HepG2 (cell line): Measurements from ENCODE around the gene WDR45B. TPM values are rescaled to one million over a fixed set of nuclear protein-coding genes. Genes with fewer than 3 reads are reported as not detected.

Experiments
- AKAP8 ChIP-seq: sonication (generic); formaldehyde crosslinking; IDR thresholded peaks from 2 replicates; pipeline ENCODE4 v1.5.1; 2020; ENCODE audit warnings: mild to moderate bottlenecking, missing genetic modification reagents
- GABPA ChIP-seq, 2 experiments: IDR thresholded peaks; 2 replicates each; pipeline ENCODE4 v1.6.1; 2011 to 2016; ENCODE audit warnings: low read depth in 2 of 2, low read length in 1 of 2, missing biosample characterization in 1 of 2, missing genetic modification characterization in 1 of 2
- HDAC2 ChIP-seq: sonication (generic); formaldehyde crosslinking; IDR thresholded peaks from 2 replicates; pipeline ENCODE4 v1.4.0; 2020; ENCODE audit warnings: missing genetic modification reagents
- HNF1B ChIP-seq: sonication (generic); formaldehyde crosslinking; IDR thresholded peaks from 2 replicates; pipeline ENCODE4 v1.5.1; 2020; ENCODE audit warnings: mild to moderate bottlenecking, moderate library complexity, missing genetic modification reagents
- KDM2A ChIP-seq: sonication (generic); formaldehyde crosslinking; IDR thresholded peaks from 2 replicates; pipeline ENCODE4 v1.4.0; 2020; ENCODE audit warnings: low read depth, missing genetic modification reagents, borderline replicate concordance
- MEF2D ChIP-seq: sonication (generic); formaldehyde crosslinking; IDR thresholded peaks from 2 replicates; pipeline ENCODE4 v1.5.1; 2020; ENCODE audit warnings: mild to moderate bottlenecking, missing genetic modification reagents
- NCOA2 ChIP-seq: sonication (generic); formaldehyde crosslinking; IDR thresholded peaks from 2 replicates; pipeline ENCODE4 v1.8.0; 2022; ENCODE audit warnings: inconsistent platforms
- RFX3 ChIP-seq: IDR thresholded peaks from 2 replicates; pipeline ENCODE4 v1.6.1; 2016; ENCODE audit warnings: missing biosample characterization, missing genetic modification reagents
- ZBTB33 ChIP-seq: sonication (generic); formaldehyde crosslinking; IDR thresholded peaks from 2 replicates; pipeline ENCODE4 v1.4.0; 2020; ENCODE audit warnings: missing genetic modification reagents
- ZFP82 ChIP-seq: sonication (generic); formaldehyde crosslinking; IDR thresholded peaks from 2 replicates; pipeline ENCODE4 v1.5.1; 2020; ENCODE audit warnings: mild to moderate bottlenecking, missing genetic modification reagents, borderline replicate concordance
- ZNF260 ChIP-seq: sonication (generic); formaldehyde crosslinking; IDR thresholded peaks from 2 replicates; pipeline ENCODE4 v1.4.0; 2020; ENCODE audit warnings: missing genetic modification reagents, low read depth, mild to moderate bottlenecking, borderline replicate concordance
- ZNF382 ChIP-seq: sonication (generic); formaldehyde crosslinking; IDR thresholded peaks from 2 replicates; pipeline ENCODE4 v1.5.0; 2020; ENCODE audit warnings: missing genetic modification reagents, mild to moderate bottlenecking, borderline replicate concordance
- ZNF703 ChIP-seq: sonication (generic); formaldehyde crosslinking; IDR thresholded peaks from 2 replicates; pipeline ENCODE4 v1.5.1; 2020; ENCODE audit warnings: missing genetic modification reagents, mild to moderate bottlenecking, moderate library complexity, borderline replicate concordance
- ZNF746 ChIP-seq: sonication (generic); formaldehyde crosslinking; IDR thresholded peaks from 2 replicates; pipeline ENCODE4 v1.8.0; 2022; ENCODE audit warnings: mild to moderate bottlenecking, missing genetic modification reagents
- ZNF816 ChIP-seq: sonication (generic); formaldehyde crosslinking; IDR thresholded peaks from 2 replicates; pipeline ENCODE4 v1.8.0; 2022; ENCODE audit warnings: missing genetic modification reagents, mild to moderate bottlenecking, borderline replicate concordance
- polyA plus RNA-seq, 8 experiments: library from polyadenylated mRNA; depleted of rRNA in 3 of 8; stranded (reverse) in 7 of 8; unstranded in 1 of 8; fragments of >200 nt; fragmentation: Illumina TruSeq in 4 of 8; extraction: Trizol in 4 of 8; gene quantifications; 2 replicates each; pipeline versions ENCODE4 v1.2.1 to v1.2.3, GENCODE V29; 2011 to 2016; ENCODE audit warnings: low read depth in 4 of 8, missing spikeins in 1 of 8, mixed read lengths in 1 of 8; ENCODE audit not compliant: insufficient read depth in 1 of 8
- total RNA-seq, 5 experiments: library from RNA; depleted of rRNA; stranded (reverse); fragments of >200 nt; fragmentation: Illumina TruSeq; extraction: Trizol; gene quantifications; 2 replicates each; pipeline ENCODE4 v1.2.3, GENCODE V29; 2016; ENCODE audit warnings: low read depth in 1 of 5

The WDR45B gene
- total and polyA plus RNA-seq, 2 of the 13 experiments (the other 11 are each of a cell fraction or from before 2014, with no cell fraction given): 86.2 to 155 TPM

- TF ChIP-seq ZBTB33 (CRISPR knock-in tag) (peak; percentile 54), HDAC2 (CRISPR knock-in tag) (no peak), ZNF260 (CRISPR knock-in tag) (no peak), MEF2D (0 out of 2 replicates have a peak, but pooled peaks have one; percentile 19), ZNF816 (CRISPR knock-in tag) (no peak), AKAP8 (CRISPR knock-in tag) (0 out of 2 replicates have a peak, but pooled peaks have one; percentile 54), ZNF382 (CRISPR knock-in tag) (no peak), NCOA2 (CRISPR knock-in tag) (no peak), ZFP82 (CRISPR knock-in tag) (no peak), GABPA (IDR thresholded peaks at IDR 0.05; ENCODE audit: low read depth, low read length) (no peak), GABPA (CRISPR knock-in tag; IDR thresholded peaks at IDR 0.05; ENCODE audit: low read depth) (no peak), KDM2A (0 out of 2 replicates have a peak, but pooled peaks have one; percentile 16), RFX3 (CRISPR knock-in tag) (no peak), ZNF746 (no peak), HNF1B (0 out of 2 replicates have a peak, but pooled peaks have one; percentile 23), ZNF703 (CRISPR knock-in tag) (no peak)
These were observed 42.2 kb downstream of the WDR45B start (continued) for GRCh38 chr17:82605939-82606600.
